Stimulated activated CD8-positive, alpha-beta memory T cell treated with anti-CD3 and anti-CD28 coated beads, Interleukin-4, amount 100 ng/mL, for 24 hours (primary cell): ENCODE results near the gene LLPH.

Source experiments
- DNase-seq: peaks from one replicate; pipeline ENCODE4 v3.0.0-alpha.2; 2020; ENCODE audit warnings: low read depth

The LLPH gene

GRCh38 chr12:66142826-66143225 lies 12.3 kb upstream of the LLPH start:
- DNase-seq, result no peak

GRCh38 chr12:66141299-66141698 lies 10.7 kb upstream of the LLPH start:
- no peak for DNase-seq

- DNase-seq, result no peak
These were observed 10.2 kb upstream of the LLPH start for GRCh38 chr12:66140731-66141130.

GRCh38 chr12:66139328-66139727 lies 8.8 kb upstream of the LLPH start:
- DNase-seq, result no peak

- DNase-seq, result no peak
These were observed 7.4 kb upstream of the LLPH start for GRCh38 chr12:66137937-66138336.

GRCh38 chr12:66132408-66132807 lies 1.9 kb upstream of the LLPH start:
- DNase-seq, result no peak

GRCh38 chr12:66131067-66131688 lies 628 bp upstream of the LLPH start:
- no peak for DNase-seq

- DNase-seq, result no peak
These were observed 650 bp downstream of the LLPH start for GRCh38 chr12:66129934-66130266.

- DNase-seq, result no peak
These were observed 2.9 kb downstream of the LLPH start for GRCh38 chr12:66127650-66128049.

GRCh38 chr12:66120477-66120876 lies 10.1 kb downstream of the LLPH start:
- DNase-seq, result no peak

GRCh38 chr12:66119870-66120241 lies 10.7 kb downstream of the LLPH start:
- DNase-seq, result no peak

GRCh38 chr12:66119229-66119869 lies 11.2 kb downstream of the LLPH start:
- no peak for DNase-seq

- no peak for DNase-seq
These were observed 12.2 kb downstream of the LLPH start for GRCh38 chr12:66118240-66118891.

- DNase-seq, result no peak
These were observed 13.3 kb downstream of the LLPH start for GRCh38 chr12:66117242-66117641.

- DNase-seq, result no peak
These were observed 15.4 kb downstream of the LLPH start for GRCh38 chr12:66115071-66115600.

- DNase-seq, result no peak
These were observed 17.1 kb downstream of the LLPH start for GRCh38 chr12:66113471-66113870.

GRCh38 chr12:66111605-66112004 lies 18.9 kb downstream of the LLPH start:
- DNase-seq, result no peak

- no peak for DNase-seq
These were observed 21.5 kb downstream of the LLPH start for GRCh38 chr12:66109056-66109455.

- DNase-seq, result no peak
These were observed 22.2 kb downstream of the LLPH start for GRCh38 chr12:66108386-66108785.

- DNase-seq, result no peak
These were observed 23.1 kb downstream of the LLPH start for GRCh38 chr12:66107451-66107915.

GRCh38 chr12:66103016-66103913 lies 27.3 kb downstream of the LLPH start:
- DNase-seq, result no peak

GRCh38 chr12:66092559-66093269 lies 37.8 kb downstream of the LLPH start:
- DNase-seq, result no peak
